ENCODE measurements around the gene GALM.

GALM gene

DNA sequence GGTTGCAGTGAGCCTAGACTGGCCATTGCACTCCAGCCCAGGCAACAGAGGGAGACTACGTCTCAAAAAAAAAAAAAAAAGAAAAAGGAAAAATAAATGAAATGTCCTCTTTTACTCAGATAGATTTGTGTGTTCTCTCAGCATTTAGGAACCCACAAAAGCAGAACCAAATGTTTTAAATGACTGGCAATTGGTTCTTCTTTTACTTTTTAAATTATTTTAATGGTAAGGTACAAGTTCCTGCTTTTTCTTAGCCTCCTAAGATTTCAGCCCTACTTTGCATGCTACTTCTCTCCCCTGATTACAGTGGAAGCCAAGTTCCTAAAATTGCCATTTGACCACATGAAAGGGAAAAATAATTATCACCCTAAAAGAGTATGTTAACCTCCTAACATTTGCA, 61.7 kb downstream of the GALM start:
- in situ Hi-C loops (cut with MboI; ENCODE audit: low sequenced_read_pairs, unreplicated experiment) = loop anchor here (10.0 to 25.0 kb wide), 2 partner anchors 123 to 415 kb away; partner anchors contain the start of gene HNRNPLL
- no peak for DNase-seq (ENCODE audit: low spot score)
- TF ChIP-seq, protein P1, sequence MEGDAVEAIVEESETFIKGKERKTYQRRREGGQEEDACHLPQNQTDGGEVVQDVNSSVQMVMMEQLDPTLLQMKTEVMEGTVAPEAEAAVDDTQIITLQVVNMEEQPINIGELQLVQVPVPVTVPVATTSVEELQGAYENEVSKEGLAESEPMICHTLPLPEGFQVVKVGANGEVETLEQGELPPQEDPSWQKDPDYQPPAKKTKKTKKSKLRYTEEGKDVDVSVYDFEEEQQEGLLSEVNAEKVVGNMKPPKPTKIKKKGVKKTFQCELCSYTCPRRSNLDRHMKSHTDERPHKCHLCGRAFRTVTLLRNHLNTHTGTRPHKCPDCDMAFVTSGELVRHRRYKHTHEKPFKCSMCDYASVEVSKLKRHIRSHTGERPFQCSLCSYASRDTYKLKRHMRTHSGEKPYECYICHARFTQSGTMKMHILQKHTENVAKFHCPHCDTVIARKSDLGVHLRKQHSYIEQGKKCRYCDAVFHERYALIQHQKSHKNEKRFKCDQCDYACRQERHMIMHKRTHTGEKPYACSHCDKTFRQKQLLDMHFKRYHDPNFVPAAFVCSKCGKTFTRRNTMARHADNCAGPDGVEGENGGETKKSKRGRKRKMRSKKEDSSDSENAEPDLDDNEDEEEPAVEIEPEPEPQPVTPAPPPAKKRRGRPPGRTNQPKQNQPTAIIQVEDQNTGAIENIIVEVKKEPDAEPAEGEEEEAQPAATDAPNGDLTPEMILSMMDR (IDR thresholded peaks at IDR 0.05; ENCODE audit: borderline replicate concordance, control extremely low read depth, extremely low read depth, insufficient read depth, missing control alignments) = no peak

DNA sequence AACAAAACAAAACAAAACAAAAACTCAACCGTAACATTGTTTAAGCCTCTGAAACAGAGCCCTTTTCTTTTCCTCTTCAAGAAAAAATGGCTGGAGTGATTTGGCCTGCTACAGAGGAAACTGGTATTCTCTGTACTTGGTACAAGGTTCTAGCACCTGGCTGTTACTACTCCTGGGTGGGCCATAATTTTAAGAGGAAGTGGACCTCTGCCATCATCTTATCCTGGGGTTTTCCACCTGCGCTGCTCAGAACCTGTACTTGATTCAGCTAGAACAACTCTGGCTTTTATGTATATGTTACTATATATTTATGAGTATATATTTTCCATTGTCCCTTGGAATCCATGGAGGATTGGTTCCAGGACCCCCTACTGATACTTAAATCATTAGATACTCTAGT, 62.8 kb downstream of the GALM start:
- in situ Hi-C loops (cut with MboI; ENCODE audit: low sequenced_read_pairs, unreplicated experiment) = loop anchor here (10.0 to 25.0 kb wide), 2 partner anchors 124 to 416 kb away; partner anchors contain the start of gene HNRNPLL
- TF ChIP-seq, protein P1 (IDR thresholded peaks at IDR 0.05; ENCODE audit: borderline replicate concordance, control extremely low read depth, extremely low read depth, insufficient read depth, missing control alignments) = no peak

DNA sequence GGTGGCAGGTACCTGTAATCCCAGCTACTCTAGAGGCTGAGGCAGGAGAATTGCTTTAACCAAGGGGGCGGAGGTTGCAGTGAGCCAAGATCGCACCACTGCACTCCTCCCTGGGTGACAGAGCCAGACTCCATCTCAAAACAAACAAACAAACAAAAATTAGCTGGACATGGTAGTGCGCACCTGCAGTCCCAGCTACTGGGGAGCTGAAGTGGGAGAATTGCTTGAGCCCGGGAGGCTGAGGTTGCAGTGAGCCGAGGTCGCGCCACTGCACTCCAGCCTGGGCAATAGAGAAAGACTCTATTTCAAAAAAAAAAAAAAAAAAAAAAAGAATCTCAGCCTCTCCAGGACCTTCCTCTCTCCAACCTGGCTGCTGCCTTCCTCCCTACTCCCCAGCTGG, 65.2 kb downstream of the GALM start:
- TF ChIP-seq, protein P1 (IDR thresholded peaks at IDR 0.05; ENCODE audit: borderline replicate concordance, control extremely low read depth, extremely low read depth, insufficient read depth, missing control alignments) = no peak
- DNase-seq (ENCODE audit: low spot score) = no peak
- in situ Hi-C loops (cut with MboI; ENCODE audit: low sequenced_read_pairs, unreplicated experiment) = loop anchor here (25.0 kb wide), 1 partner anchor 419 kb away; no protein-coding TSS in a partner anchor

More for the DNA sequence above, 62.8 kb downstream of the GALM start:
- no peak for DNase-seq (ENCODE audit: low spot score)

DNA sequence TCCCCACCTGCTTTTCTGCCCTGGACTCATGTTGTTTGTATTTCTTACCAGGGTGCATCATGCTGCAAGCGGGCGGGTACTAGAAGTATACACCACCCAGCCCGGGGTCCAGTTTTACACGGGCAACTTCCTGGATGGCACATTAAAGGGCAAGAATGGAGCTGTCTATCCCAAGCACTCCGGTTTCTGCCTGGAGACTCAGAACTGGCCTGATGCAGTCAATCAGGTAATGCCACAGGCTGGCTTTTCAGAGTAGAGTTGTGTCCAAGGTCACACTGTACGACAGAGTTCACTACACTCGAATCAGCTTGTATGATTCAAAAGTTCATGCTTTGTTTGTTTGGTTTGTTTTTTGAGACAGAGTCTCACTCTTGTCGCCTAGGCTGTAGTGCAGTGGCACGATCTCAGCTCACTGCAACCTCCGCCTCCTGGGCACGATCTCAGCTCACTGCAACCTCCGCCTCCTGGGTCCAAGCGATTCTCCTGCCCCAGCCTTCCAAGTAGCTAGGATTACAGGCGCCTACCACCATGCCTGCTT, 65.8 kb downstream of the GALM start:
- in situ Hi-C loops (cut with MboI; ENCODE audit: low sequenced_read_pairs, unreplicated experiment) = loop anchor here (25.0 kb wide), 1 partner anchor 419 kb away; no protein-coding TSS in a partner anchor

GRCh38 chr2:38733300-38733971, 67.5 kb downstream of the GALM start:
- DNase-seq (ENCODE audit: low spot score) = no peak
- in situ Hi-C loops (cut with MboI; ENCODE audit: low sequenced_read_pairs, unreplicated experiment) = loop anchor here (25.0 kb wide), 1 partner anchor 421 kb away; no protein-coding TSS in a partner anchor
- TF ChIP-seq, protein P1 (IDR thresholded peaks at IDR 0.05; ENCODE audit: borderline replicate concordance, control extremely low read depth, extremely low read depth, insufficient read depth, missing control alignments) = no peak

More for the DNA sequence above, 65.8 kb downstream of the GALM start:
- DNase-seq (ENCODE audit: low spot score) = no peak
- TF ChIP-seq, protein P1 (IDR thresholded peaks at IDR 0.05; ENCODE audit: borderline replicate concordance, control extremely low read depth, extremely low read depth, insufficient read depth, missing control alignments) = no peak

GRCh38 chr2:38734299-38735058, 68.6 kb downstream of the GALM start:
- in situ Hi-C loops (cut with MboI; ENCODE audit: low sequenced_read_pairs, unreplicated experiment) = loop anchor here (25.0 kb wide), 1 partner anchor 422 kb away; no protein-coding TSS in a partner anchor
- DNase-seq (ENCODE audit: low spot score) = no peak

More at GRCh38 chr2:38734299-38735058, 68.6 kb downstream of the GALM start:
- TF ChIP-seq, protein P1 (IDR thresholded peaks at IDR 0.05; ENCODE audit: borderline replicate concordance, control extremely low read depth, extremely low read depth, insufficient read depth, missing control alignments) = no peak
